Measurements from ENCODE around the gene FOXC2.

- TF ChIP-seq CTCF (IDR thresholded peaks at IDR 0.05; ENCODE audit: low read depth, low read length) (no peak), EZH2phosphoT487 (IDR thresholded peaks at IDR 0.05; ENCODE audit: low read depth) (no peak)
These were observed at the start of gene FOXC2 for GRCh38 chr16:86566601-86566965.

All from OCI-LY3 (cell line).